H1 (cell line): Measurements from ENCODE around the gene MGRN1. TPM values are rescaled to one million over a fixed set of nuclear protein-coding genes. Genes with fewer than 3 reads are reported as not detected.

Experiments
- CHD1 ChIP-seq: IDR thresholded peaks from 2 replicates; pipeline ENCODE4 v1.6.1; 2012; ENCODE audit warnings: low read depth, low read length, improper control_type of control experiment
- CHD2 ChIP-seq: IDR thresholded peaks from 2 replicates; pipeline ENCODE4 v1.6.1; 2012; ENCODE audit warnings: low read length, improper control_type of control experiment
- CTCF ChIP-seq, 3 experiments: IDR thresholded peaks; 1 replicate in 2 of 3; 2 replicates in 1 of 3; pipeline versions ENCODE4 v1.5.1 to v1.6.1; 2011; ENCODE audit warnings: low read length in 3 of 3, mild to moderate bottlenecking in 3 of 3, inconsistent platforms in 2 of 3, low read depth in 1 of 3, moderate library complexity in 1 of 3; ENCODE audit not compliant: insufficient read depth in 1 of 3; ENCODE audit errors: control extremely low read depth in 1 of 3
- KDM1A ChIP-seq: fragments of 200-600, 300-600 bp; sonication (generic); IDR thresholded peaks from 2 replicates; pipeline ENCODE4 v1.7.1; 2016; ENCODE audit warnings: mild to moderate bottlenecking, low read length, borderline replicate concordance
- POLR2AphosphoS5 ChIP-seq: IDR thresholded peaks from 2 replicates; pipeline ENCODE4 v1.6.1; 2011; ENCODE audit warnings: low read depth, low read length
- SIX5 ChIP-seq: IDR thresholded peaks from 2 replicates; pipeline ENCODE4 v1.6.1; 2011; ENCODE audit warnings: mild to moderate bottlenecking, low read depth, low read length
- SRF ChIP-seq: IDR thresholded peaks from 2 replicates; pipeline ENCODE4 v1.6.1; 2011; ENCODE audit warnings: mild to moderate bottlenecking, low read depth, low read length, moderate library complexity
- USF2 ChIP-seq: IDR thresholded peaks from 2 replicates; pipeline ENCODE4 v1.6.1; 2011; ENCODE audit warnings: low read length, improper control_type of control experiment
- YY1 ChIP-seq: IDR thresholded peaks from 2 replicates; pipeline ENCODE4 v1.6.1; 2011; ENCODE audit warnings: low read depth, mild to moderate bottlenecking, low read length
- polyA plus RNA-seq, 7 experiments: library from polyadenylated mRNA; depleted of rRNA in 3 of 7; stranded (reverse) in 5 of 7; unstranded in 2 of 7; fragments of >200 nt in 5 of 7; fragments of 200-250 nt in 2 of 7; gene quantifications; 1 replicate in 5 of 7; 2 replicates in 1 of 7; 4 replicates in 1 of 7; pipeline versions ENCODE4 v1.2.1 to v1.2.3, GENCODE V29; 2011 to 2013; ENCODE audit warnings: missing spikeins in 2 of 7, mixed read lengths in 2 of 7
- total RNA-seq: library from RNA; stranded (reverse); fragmentation: NEBNext Ultra II Directional; extraction: Animal tissue kit (Norgen Biotek cat#: 25700); gene quantifications from 2 replicates; pipeline ENCODE4 v1.2.1, GENCODE V29; 2021

MGRN1 gene
- total and polyA plus RNA-seq, 2 of the 8 experiments (the other 6 are each of a cell fraction or from before 2014, with no cell fraction given) = 15.0 to 82.3 TPM

GRCh38 chr16:4691666-4692412 lies 67.2 kb downstream of the MGRN1 start (continued):
- TF ChIP-seq USF2 = no peak
- TF ChIP-seq KDM1A = no peak
- TF ChIP-seq SRF = no peak
- no peak for TF ChIP-seq CTCF (IDR thresholded peaks at IDR 0.05; ENCODE audit: control extremely low read depth in 1 of 3, insufficient read depth in 1 of 3, low read depth in 1 of 3, low read length in 3 of 3)
- TF ChIP-seq YY1 = no peak
- no peak for TF ChIP-seq SIX5
- TF ChIP-seq CHD1 = no peak
- TF ChIP-seq POLR2AphosphoS5 = no peak
- no peak for TF ChIP-seq CHD2
- TF ChIP-seq, all 59 proteins: peak for 0
